OCI-LY1 (cell line): ENCODE data around the gene ZNF341.

ENCODE experiments used
- H2AFZ ChIP-seq: fragments of 200-600 bp; sonication (generic), shearing (Covaris generic); 2 replicates; pipeline ENCODE4 v1.6.0; 2014; ENCODE audit warnings: antibody characterized with exemption, mild to moderate bottlenecking, low read length
- H3F3A ChIP-seq: fragments of 200-600 bp; sonication (generic), shearing (Covaris generic); 2 replicates; pipeline ENCODE4 v1.6.0; 2014; ENCODE audit warnings: mild to moderate bottlenecking, antibody characterized with exemption, low read length, moderate library complexity; ENCODE audit not compliant: insufficient read depth
- H3K27ac ChIP-seq: fragments of 200-600 bp; sonication (generic); 2 replicates; pipeline ENCODE4 v1.5.1; 2014; ENCODE audit warnings: low read length, mixed run types, mild to moderate bottlenecking, low read depth; ENCODE audit not compliant: poor library complexity, severe bottlenecking
- H3K27me3 ChIP-seq: fragments of 200-600 bp; sonication (generic); 2 replicates; pipeline ENCODE4 v1.6.0; 2014; ENCODE audit warnings: antibody characterized with exemption, mild to moderate bottlenecking, low read length, moderate library complexity; ENCODE audit not compliant: insufficient read depth
- H3K36me3 ChIP-seq: fragments of 200-600 bp; sonication (generic); 2 replicates; pipeline ENCODE4 v1.6.1; 2014; ENCODE audit warnings: mild to moderate bottlenecking, antibody characterized with exemption, low read length, moderate library complexity, mixed read lengths; ENCODE audit not compliant: insufficient read depth
- H3K4me1 ChIP-seq: fragments of 200-600 bp; sonication (generic); 2 replicates; pipeline ENCODE4 v1.5.1; 2014; ENCODE audit warnings: mild to moderate bottlenecking, low read length, moderate library complexity; ENCODE audit not compliant: insufficient read depth, severe bottlenecking
- H3K4me2 ChIP-seq: fragments of 200-600 bp; sonication (generic), shearing (Covaris generic); 2 replicates; pipeline ENCODE4 v1.6.1; 2014; ENCODE audit warnings: low read length
- H3K4me3 ChIP-seq: fragments of 200-600 bp; sonication (generic); 2 replicates; pipeline ENCODE4 v1.5.1; 2014; ENCODE audit warnings: low read length, low read depth, mild to moderate bottlenecking, mixed read lengths; ENCODE audit not compliant: poor library complexity, severe bottlenecking
- H3K79me2 ChIP-seq: fragments of 200-600 bp; shearing (Covaris generic); 2 replicates; pipeline ENCODE4 v1.6.1; 2016; ENCODE audit warnings: mixed run types, low read length, mixed read lengths; ENCODE audit not compliant: insufficient read depth
- H3K9ac ChIP-seq: fragments of 200-600 bp; sonication (generic), shearing (Covaris generic); 2 replicates; pipeline ENCODE4 v1.6.1; 2014; ENCODE audit warnings: mild to moderate bottlenecking, low read length, mixed read lengths
- H3K9me2 ChIP-seq: fragments of 200-600 bp; sonication (generic), shearing (Covaris generic); 2 replicates; pipeline ENCODE4 v1.6.1; 2014; ENCODE audit warnings: low read depth, mild to moderate bottlenecking, low read length, mixed read lengths
- H3K9me3 ChIP-seq: fragments of 200-600 bp; shearing (Covaris generic); 2 replicates; pipeline ENCODE4 v1.6.1; 2014; ENCODE audit warnings: low read length, mixed read lengths
- H4K20me1 ChIP-seq: fragments of 200-600 bp; sonication (generic), shearing (Covaris generic); 2 replicates; pipeline ENCODE4 v1.6.0; 2016; ENCODE audit warnings: mild to moderate bottlenecking, low read length; ENCODE audit not compliant: insufficient read depth
- EZH2 ChIP-seq: fragments of 200-600 bp; sonication (generic), shearing (Covaris generic); IDR thresholded peaks from 2 replicates; pipeline ENCODE4 v1.8.0; 2017; ENCODE audit warnings: borderline replicate concordance, mixed run types, mild to moderate bottlenecking, antibody characterized with exemption, low read length, moderate library complexity, mixed read lengths
- TF ChIP-seq, protein P1 (sequence below): fragments of 200-600 bp; sonication (generic), shearing (Covaris generic); IDR thresholded peaks from 2 replicates; pipeline ENCODE4 v1.5.1; 2017; ENCODE audit warnings: mild to moderate bottlenecking, antibody characterized with exemption, low read length, moderate library complexity, mixed read lengths

Gene ZNF341

DNA sequence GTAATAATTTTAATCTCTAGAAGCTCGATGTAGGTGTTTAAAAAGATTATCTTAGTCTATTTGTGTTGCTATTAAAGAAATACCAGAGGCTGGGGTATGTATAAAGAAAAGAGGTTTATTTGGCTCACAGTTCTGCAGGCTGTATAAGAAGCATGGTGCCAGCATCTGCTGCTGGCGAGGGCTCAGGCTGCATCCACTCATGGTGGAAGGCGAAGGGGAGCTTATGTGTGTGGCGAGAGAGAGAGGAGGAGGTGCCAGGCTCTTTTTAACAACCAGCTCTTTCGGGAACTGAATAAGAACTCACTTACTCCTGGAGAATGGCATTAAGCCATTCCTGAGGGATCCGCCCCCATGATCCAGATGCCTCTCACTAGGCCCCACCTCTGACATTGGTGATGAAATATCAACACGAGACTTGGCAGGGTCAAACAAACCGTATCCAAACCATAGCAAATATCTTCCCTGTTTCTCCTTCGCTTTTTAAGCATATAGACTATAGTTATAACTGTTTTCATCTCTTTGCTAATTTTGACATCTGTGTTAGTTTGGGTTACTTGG lies 103.9 kb downstream of the ZNF341 start:
- no peak overlapping the region for H3K4me2 ChIP-seq
- H3K9me2 ChIP-seq: no peaks in the 10 kb centered on the region
- no peaks in the 10 kb centered on the region for H4K20me1 ChIP-seq
- H3K36me3 ChIP-seq: peaks cover 47% of the 10 kb centered on the region
- no peak overlapping the region for H3K4me3 ChIP-seq
- no peaks in the 10 kb centered on the region for H3K27me3 ChIP-seq
- no peak overlapping the region for H3K27ac ChIP-seq
- H3K9me3 ChIP-seq: 0 out of 2 replicates have a peak, but pooled peaks cover 2% of the 10 kb centered on the region
- peaks cover 24% of the 10 kb centered on the region for H3K4me1 ChIP-seq
- H3K79me2 ChIP-seq: peaks cover 46% of the 10 kb centered on the region
- H3F3A ChIP-seq: no peaks in the 10 kb centered on the region
- TF ChIP-seq EZH2: no peak
- TF ChIP-seq, protein P1, sequence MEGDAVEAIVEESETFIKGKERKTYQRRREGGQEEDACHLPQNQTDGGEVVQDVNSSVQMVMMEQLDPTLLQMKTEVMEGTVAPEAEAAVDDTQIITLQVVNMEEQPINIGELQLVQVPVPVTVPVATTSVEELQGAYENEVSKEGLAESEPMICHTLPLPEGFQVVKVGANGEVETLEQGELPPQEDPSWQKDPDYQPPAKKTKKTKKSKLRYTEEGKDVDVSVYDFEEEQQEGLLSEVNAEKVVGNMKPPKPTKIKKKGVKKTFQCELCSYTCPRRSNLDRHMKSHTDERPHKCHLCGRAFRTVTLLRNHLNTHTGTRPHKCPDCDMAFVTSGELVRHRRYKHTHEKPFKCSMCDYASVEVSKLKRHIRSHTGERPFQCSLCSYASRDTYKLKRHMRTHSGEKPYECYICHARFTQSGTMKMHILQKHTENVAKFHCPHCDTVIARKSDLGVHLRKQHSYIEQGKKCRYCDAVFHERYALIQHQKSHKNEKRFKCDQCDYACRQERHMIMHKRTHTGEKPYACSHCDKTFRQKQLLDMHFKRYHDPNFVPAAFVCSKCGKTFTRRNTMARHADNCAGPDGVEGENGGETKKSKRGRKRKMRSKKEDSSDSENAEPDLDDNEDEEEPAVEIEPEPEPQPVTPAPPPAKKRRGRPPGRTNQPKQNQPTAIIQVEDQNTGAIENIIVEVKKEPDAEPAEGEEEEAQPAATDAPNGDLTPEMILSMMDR: no peak
- no peak overlapping the region for H2AFZ ChIP-seq
- no peak overlapping the region for H3K9ac ChIP-seq

DNA sequence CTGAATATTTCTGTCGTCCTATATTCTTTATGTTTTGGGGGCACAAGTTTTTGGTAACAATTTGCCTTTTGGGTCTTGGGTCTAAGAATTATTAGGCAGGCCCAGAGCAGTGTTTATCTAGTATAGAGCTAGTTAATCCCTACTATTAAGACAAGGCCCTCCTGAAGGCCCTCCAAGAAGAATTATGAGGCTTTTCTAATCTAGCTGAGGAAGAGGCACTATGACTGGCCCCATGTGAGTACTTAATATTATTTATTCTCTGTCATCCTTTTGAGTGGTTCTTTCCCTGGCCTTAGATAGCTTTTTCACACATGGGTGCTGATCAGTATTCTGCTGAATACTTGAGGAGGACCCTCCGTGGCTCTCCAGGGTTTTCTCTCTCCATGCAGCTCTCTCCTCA lies 104.5 kb downstream of the ZNF341 start:
- Histone ChIP-seq H3K9ac (no peak overlapping the region), H3K4me2 (no peak overlapping the region), H3K4me3 (no peak overlapping the region), H3K27ac (no peak overlapping the region), H3K79me2 (peaks cover 49% of the 10 kb centered on the region), H3K9me3 (0 out of 2 replicates have a peak, but pooled peaks cover 2% of the 10 kb centered on the region), H4K20me1 (no peaks in the 10 kb centered on the region), H2AFZ (no peak overlapping the region), H3K4me1 (peaks cover 30% of the 10 kb centered on the region), H3F3A (no peaks in the 10 kb centered on the region), H3K27me3 (no peaks in the 10 kb centered on the region), H3K36me3 (peaks cover 48% of the 10 kb centered on the region), H3K9me2 (no peaks in the 10 kb centered on the region)
- TF ChIP-seq, protein P1: no peak
- TF ChIP-seq EZH2: no peak

DNA sequence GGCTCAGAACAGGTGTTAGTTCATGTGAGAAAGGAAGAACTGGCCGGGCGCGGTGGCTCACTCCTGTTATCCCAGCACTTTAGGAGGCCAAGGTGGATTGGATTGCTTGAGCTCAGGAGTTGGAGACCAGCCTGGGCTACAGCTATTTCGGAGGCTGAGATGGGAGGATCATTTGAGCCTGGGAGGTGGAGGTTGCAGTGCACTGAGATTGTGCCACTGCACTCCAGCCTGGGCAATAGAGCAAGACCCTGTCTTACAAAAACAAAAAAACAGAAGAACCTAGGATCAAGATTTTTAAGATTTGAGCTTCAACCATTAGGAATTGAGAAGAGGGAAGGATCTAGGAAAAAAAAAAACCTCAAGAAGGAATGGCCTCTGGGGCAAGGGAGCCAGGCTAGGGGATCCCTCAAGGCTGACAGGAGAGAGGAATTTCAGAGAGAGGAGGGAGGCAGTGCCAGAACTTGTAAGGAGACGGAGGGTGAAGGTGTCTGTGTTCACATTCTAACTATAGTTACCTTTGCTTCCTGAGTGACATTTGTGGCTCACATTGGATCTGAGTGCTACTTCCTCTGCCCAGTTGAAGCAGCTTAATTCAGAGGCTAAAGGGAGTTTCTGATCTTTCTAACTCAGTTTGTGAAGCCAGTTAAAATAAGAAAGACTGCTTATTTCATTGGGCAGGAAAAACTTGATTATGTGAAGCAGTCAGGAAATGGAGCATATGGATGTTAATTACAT lies 105.5 kb downstream of the ZNF341 start:
- Histone ChIP-seq H3K9me2 (no peaks in the 10 kb centered on the region), H3K9me3 (0 out of 2 replicates have a peak, but pooled peaks cover 2% of the 10 kb centered on the region), H3K36me3 (peaks cover 39% of the 10 kb centered on the region), H3K4me1 (peaks cover 32% of the 10 kb centered on the region), H4K20me1 (no peaks in the 10 kb centered on the region), H3K27ac (no peak overlapping the region), H3K9ac (no peak overlapping the region), H3K27me3 (no peaks in the 10 kb centered on the region), H3K4me3 (no peak overlapping the region), H3F3A (no peaks in the 10 kb centered on the region), H3K4me2 (no peak overlapping the region), H3K79me2 (peaks cover 56% of the 10 kb centered on the region), H2AFZ (no peak overlapping the region)
- no peak for TF ChIP-seq EZH2
- TF ChIP-seq, protein P1: no peak
